Activated T-helper 17 cell treated with anti-CD3 and anti-CD28 coated beads, Interleukin-2, amount 50 U/mL, for 72 hours (primary cell): ENCODE measurements around the gene IFFO2. TPM values are rescaled to one million over a fixed set of nuclear protein-coding genes. Genes with fewer than 3 reads are reported as not detected.

Experiments
- ATAC-seq: fragments of 150-1000 bp; cut with Tn5 transposase; replicated peaks from 2 replicates; pipeline ENCODE4 v1.10.0; 2021; ENCODE audit warnings: mild to moderate bottlenecking, moderate library complexity
- H3K27ac Mint-ChIP-seq: one replicate; pipeline ENCODE4 v1.8.0; 2022; ENCODE audit warnings: mixed read lengths
- H3K27me3 Mint-ChIP-seq: one replicate; pipeline ENCODE4 v1.8.0; 2022; ENCODE audit warnings: mixed read lengths
- H3K36me3 Mint-ChIP-seq: one replicate; pipeline ENCODE4 v1.8.0; 2022; ENCODE audit warnings: low read depth, mild to moderate bottlenecking, mixed read lengths
- H3K4me1 Mint-ChIP-seq: one replicate; pipeline ENCODE4 v1.8.0; 2022; ENCODE audit warnings: mixed read lengths
- H3K4me3 Mint-ChIP-seq: one replicate; pipeline ENCODE4 v1.8.0; 2022; ENCODE audit warnings: mild to moderate bottlenecking, mixed read lengths
- H3K9me3 Mint-ChIP-seq: one replicate; pipeline ENCODE4 v1.8.0; 2022; ENCODE audit warnings: mixed read lengths
- total RNA-seq, 2 donors: library from RNA; stranded (reverse); gene quantifications; one replicate each; pipeline ENCODE4 v1.2.3, GENCODE V29; 2022

Gene IFFO2
- total RNA-seq = 10 to 100 TPM; 17.0 to 38.2 TPM

GRCh38 chr1:18956193-18957135 is at the start of gene IFFO2:
Gene IFFO2, minus strand, starts transcription at chr1:18956676. Its CDS starts 344 bp downstream, at chr1:18956332.
- H3K4me3 Mint-ChIP-seq = peak within 1 kb of the TSS; percentile 98
- H3K27ac Mint-ChIP-seq = peak within 1 kb of the TSS; percentile 100
- no peaks in the 10 kb centered on the region for H3K9me3 Mint-ChIP-seq
- ATAC-seq = peak; percentile 63
- H3K36me3 Mint-ChIP-seq = peaks cover 39% of the 10 kb centered on the region
- no peaks in the 10 kb centered on the region for H3K27me3 Mint-ChIP-seq
- peaks cover 39% of the 10 kb centered on the region for H3K4me1 Mint-ChIP-seq

- Mint-ChIP-seq H3K27ac (peak overlapping the region; percentile 2), H3K27me3 (peaks cover 5% of the 10 kb centered on the region)
Observed at GRCh38 chr1:19006000-19006399, 49.5 kb upstream of the IFFO2 start.

DNA sequence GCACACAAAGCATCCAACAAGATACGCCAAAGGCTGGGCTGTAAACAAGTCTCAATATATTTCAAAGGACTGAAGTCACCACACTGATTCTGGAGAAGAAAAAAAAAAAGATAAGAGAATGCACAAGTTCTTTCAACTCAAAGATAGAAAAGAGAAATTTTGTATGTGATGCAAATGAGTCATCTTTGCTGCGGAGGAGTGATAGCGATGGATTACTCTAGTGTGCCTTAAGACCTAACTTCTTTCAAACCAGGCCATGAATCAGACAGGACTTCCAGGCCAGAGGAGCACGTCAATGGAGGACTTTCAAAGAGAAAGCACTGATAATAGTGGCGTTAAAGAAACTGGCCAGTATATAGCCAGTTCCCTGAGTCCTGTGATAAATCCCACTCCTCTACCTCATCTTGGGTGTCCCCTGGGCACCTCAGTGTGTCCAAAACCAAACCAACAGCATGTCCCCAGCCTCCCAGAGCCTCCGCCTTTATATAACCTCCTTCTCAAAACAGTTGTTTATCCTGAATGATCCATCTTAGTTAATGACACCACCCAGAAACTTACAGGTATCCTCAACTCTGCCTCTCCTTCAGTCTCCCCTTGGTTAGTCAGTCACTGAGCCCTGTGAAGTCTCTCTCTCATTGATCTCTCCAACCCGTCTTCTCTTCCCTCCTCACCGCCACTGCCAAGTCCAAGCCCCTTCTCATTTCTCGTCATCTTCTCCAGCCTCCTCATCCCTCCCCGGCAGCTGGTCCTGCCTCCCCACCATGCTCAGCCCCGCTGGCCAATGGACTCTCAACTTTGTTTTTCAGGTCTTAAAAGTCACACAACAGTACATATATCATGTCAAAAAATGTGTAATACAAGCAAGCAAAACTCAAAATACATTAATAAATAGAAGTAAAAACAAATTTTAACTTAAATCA is 47.2 kb upstream of the IFFO2 start:
- Mint-ChIP-seq H3K27me3 (peaks cover 5% of the 10 kb centered on the region), H3K36me3 (no peaks in the 10 kb centered on the region), H3K9me3 (peaks cover 11% of the 10 kb centered on the region), H3K27ac (peak overlapping the region; percentile 91), H3K4me3 (peak overlapping the region; percentile 79), H3K4me1 (peaks cover 12% of the 10 kb centered on the region)
- peak; percentile 97 for ATAC-seq

More at GRCh38 chr1:19006000-19006399, 49.5 kb upstream of the IFFO2 start:
- no peaks in the 10 kb centered on the region for H3K36me3 Mint-ChIP-seq
- no peaks in the 10 kb centered on the region for H3K9me3 Mint-ChIP-seq
- no peak overlapping the region for H3K4me3 Mint-ChIP-seq
- H3K4me1 Mint-ChIP-seq = peaks cover 24% of the 10 kb centered on the region
- no peak for ATAC-seq

GRCh38 chr1:19000065-19000464 is 43.6 kb upstream of the IFFO2 start:
- Mint-ChIP-seq H3K4me1 (peaks cover 12% of the 10 kb centered on the region), H3K4me3 (peak overlapping the region; percentile 29), H3K27me3 (no peaks in the 10 kb centered on the region), H3K27ac (peak overlapping the region; percentile 51), H3K9me3 (peaks cover 11% of the 10 kb centered on the region), H3K36me3 (no peaks in the 10 kb centered on the region)
- no peak for ATAC-seq

DNA sequence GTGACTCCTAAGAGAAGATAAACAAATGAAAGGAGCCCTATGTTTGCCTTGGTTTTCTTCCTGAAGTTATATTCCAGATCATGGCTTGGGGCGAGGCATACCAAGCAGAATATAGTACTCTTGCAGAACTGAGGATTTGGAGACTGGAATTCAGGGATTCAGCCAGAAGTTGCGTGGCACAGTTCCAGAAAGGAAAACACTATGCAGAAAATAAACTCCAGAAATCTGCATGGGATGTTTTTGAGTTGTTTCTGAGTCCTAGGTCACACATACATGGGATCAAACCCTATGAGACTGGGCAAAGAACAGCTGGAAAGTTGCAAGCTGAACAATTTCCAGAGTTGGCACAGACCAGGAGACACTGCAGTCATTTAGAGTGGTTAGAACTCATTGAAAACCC is 42.9 kb upstream of the IFFO2 start:
- Mint-ChIP-seq H3K27ac (no peak overlapping the region), H3K27me3 (no peaks in the 10 kb centered on the region), H3K36me3 (no peaks in the 10 kb centered on the region), H3K4me1 (peaks cover 12% of the 10 kb centered on the region), H3K4me3 (no peak overlapping the region), H3K9me3 (peaks cover 11% of the 10 kb centered on the region)
- ATAC-seq = no peak

DNA sequence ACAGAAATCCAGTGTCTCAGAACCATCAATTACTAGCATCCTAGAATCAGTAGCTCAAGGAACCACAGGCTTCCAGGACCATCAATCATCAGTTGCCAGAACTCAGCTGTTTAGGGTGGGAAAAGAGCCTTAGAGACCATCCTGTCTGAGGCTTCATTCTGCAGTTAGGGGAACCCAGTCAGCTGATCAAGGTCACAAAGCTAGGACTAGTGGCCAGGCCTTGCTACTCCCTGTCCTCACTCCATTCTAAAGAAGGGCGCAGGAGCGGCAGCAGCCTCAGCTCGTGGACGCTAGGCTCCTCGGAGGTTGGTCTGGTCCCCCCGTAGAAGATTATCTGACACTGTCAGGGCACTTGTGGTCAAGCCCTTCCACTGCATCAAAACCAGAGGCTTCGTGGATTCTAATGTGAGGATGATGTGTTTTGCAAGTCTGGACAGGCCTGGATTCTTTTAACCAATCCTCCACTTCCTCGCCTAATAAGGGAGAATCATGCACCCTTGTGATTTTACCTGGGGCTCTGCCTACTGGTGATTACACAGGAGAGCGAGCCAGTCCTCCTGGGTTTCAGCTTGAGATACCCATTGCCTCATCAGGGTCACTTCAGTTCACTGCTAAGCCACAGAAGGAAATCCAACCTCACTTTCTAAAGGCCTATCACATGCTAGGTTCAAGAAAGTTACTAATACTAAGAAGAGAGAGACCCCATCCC is 41.7 kb upstream of the IFFO2 start:
- no peak for ATAC-seq
- Mint-ChIP-seq H3K9me3 (peaks cover 11% of the 10 kb centered on the region), H3K4me3 (no peak overlapping the region), H3K27ac (no peak overlapping the region), H3K27me3 (peaks cover 4% of the 10 kb centered on the region), H3K36me3 (no peaks in the 10 kb centered on the region), H3K4me1 (peaks cover 3% of the 10 kb centered on the region)

- Mint-ChIP-seq H3K36me3 (no peaks in the 10 kb centered on the region), H3K4me1 (peaks cover 4% of the 10 kb centered on the region), H3K27ac (no peak overlapping the region), H3K27me3 (peaks cover 9% of the 10 kb centered on the region), H3K9me3 (peaks cover 11% of the 10 kb centered on the region), H3K4me3 (no peak overlapping the region)
- ATAC-seq = no peak
Observed at GRCh38 chr1:18997508-18997907, 41.0 kb upstream of the IFFO2 start.

- Mint-ChIP-seq H3K9me3 (peaks cover 14% of the 10 kb centered on the region), H3K4me3 (no peak overlapping the region), H3K4me1 (peaks cover 4% of the 10 kb centered on the region), H3K27ac (no peak overlapping the region), H3K27me3 (peaks cover 9% of the 10 kb centered on the region), H3K36me3 (no peaks in the 10 kb centered on the region)
- no peak for ATAC-seq
Observed at GRCh38 chr1:18996548-18997177, 40.2 kb upstream of the IFFO2 start.

DNA sequence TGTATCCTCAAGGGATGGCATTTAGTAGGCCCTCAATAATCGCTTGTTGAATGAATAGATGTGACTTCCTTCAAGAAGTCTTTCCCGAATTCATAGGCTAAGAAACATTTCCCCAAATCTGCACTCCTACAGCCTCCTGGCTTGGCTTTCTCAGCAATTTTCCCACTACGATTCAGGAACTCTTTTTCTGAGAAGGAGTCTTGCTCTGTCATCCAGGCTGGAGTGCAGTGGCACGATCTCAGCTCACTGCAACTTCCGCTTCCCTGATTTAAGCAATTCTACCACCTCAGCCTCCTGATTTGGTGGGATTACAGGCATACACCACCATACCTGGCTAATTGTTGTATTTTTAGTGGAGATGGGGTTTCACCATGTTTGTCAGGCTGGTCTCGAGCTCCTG is 37.9 kb upstream of the IFFO2 start:
- H3K9me3 Mint-ChIP-seq = peaks cover 3% of the 10 kb centered on the region
- H3K36me3 Mint-ChIP-seq = no peaks in the 10 kb centered on the region
- peaks cover 9% of the 10 kb centered on the region for H3K27me3 Mint-ChIP-seq
- H3K27ac Mint-ChIP-seq = no peak overlapping the region
- no peak for ATAC-seq
- H3K4me3 Mint-ChIP-seq = no peak overlapping the region
- peaks cover 4% of the 10 kb centered on the region for H3K4me1 Mint-ChIP-seq

GRCh38 chr1:18992646-18993045 is 36.2 kb upstream of the IFFO2 start:
- no peak overlapping the region for H3K27ac Mint-ChIP-seq
- H3K27me3 Mint-ChIP-seq = peaks cover 9% of the 10 kb centered on the region
- H3K4me3 Mint-ChIP-seq = no peak overlapping the region
- no peak for ATAC-seq
- H3K36me3 Mint-ChIP-seq = no peaks in the 10 kb centered on the region
- H3K4me1 Mint-ChIP-seq = peaks cover 4% of the 10 kb centered on the region
- peaks cover 3% of the 10 kb centered on the region for H3K9me3 Mint-ChIP-seq

DNA sequence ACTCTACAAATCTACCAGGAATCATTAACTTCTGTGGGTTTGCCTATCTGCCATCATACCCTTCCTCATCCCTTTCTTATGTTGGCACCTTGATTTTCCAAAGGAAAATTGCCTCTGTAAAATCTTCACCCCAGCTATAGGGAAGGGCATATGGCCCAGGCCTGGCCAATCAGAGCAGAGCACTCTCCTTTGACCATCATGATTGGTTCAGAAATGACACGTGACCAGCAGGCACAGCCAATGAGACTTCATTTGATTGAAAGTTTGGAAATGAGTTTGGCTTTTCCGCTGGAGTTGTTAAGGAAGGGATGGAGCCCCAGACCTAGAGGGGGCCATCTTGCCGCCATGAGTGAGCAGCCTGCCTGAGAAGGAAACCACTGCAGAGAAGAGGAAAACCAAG is 35.1 kb upstream of the IFFO2 start:
- no peak overlapping the region for H3K27ac Mint-ChIP-seq
- H3K4me3 Mint-ChIP-seq = no peak overlapping the region
- H3K27me3 Mint-ChIP-seq = peaks cover 9% of the 10 kb centered on the region
- peaks cover 3% of the 10 kb centered on the region for H3K9me3 Mint-ChIP-seq
- no peaks in the 10 kb centered on the region for H3K36me3 Mint-ChIP-seq
- H3K4me1 Mint-ChIP-seq = peaks cover 4% of the 10 kb centered on the region
- no peak for ATAC-seq

DNA sequence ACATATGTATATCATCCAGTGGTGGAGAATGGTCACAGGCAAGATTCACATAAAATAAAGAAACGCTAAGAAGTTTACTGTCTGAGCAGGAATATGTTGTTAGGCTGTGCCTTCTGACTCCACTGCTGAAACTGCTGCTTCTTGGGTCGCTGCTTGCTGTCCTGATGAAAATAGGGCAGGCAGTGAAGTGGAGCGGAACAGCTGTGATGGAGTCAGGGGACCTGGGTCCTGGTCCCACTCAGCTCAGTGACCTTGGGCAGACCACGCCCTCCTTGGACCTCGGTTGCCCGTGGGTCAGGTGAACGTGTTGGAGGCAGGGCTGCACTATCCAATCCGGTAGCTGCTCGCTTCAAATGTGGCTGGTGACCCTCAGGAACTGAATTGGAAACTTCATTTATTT is 33.4 kb upstream of the IFFO2 start:
- no peak for ATAC-seq
- no peaks in the 10 kb centered on the region for H3K36me3 Mint-ChIP-seq
- no peak overlapping the region for H3K27ac Mint-ChIP-seq
- peaks cover 3% of the 10 kb centered on the region for H3K9me3 Mint-ChIP-seq
- peaks cover 9% of the 10 kb centered on the region for H3K27me3 Mint-ChIP-seq
- no peak overlapping the region for H3K4me3 Mint-ChIP-seq
- H3K4me1 Mint-ChIP-seq = peaks cover 4% of the 10 kb centered on the region

DNA sequence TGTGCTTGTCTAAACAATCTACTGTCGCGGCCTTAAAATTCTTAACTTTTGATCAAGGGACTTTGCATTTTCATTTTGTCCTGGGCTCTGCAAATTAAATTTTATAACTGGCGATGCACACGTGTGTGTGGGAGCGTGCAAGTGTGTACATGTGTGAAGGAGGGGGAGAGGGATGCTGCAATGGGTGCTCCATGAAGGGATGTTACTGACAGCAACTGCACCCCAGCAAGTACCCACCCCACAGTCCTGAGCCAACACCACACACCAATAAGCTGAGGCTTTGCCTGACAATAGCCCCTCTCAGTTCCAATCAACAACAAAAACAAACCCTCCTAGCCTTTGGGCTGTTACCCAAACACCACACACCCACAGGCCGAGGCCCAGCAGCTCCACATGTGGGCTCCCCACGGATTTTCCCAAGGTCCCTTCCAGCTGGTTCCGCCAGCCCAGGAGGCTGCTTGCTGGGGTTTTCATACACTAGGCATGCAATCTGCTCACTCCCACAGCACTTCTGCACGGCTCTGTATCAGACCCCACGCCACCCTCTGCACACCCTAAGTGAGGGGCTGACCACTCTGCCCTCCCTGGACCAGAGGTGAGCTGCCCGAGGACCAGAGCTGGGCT is 32.8 kb upstream of the IFFO2 start:
- H3K36me3 Mint-ChIP-seq = no peaks in the 10 kb centered on the region
- peaks cover 4% of the 10 kb centered on the region for H3K4me1 Mint-ChIP-seq
- H3K27me3 Mint-ChIP-seq = peaks cover 9% of the 10 kb centered on the region
- H3K27ac Mint-ChIP-seq = no peak overlapping the region
- H3K4me3 Mint-ChIP-seq = no peak overlapping the region
- no peak for ATAC-seq
- H3K9me3 Mint-ChIP-seq = peaks cover 3% of the 10 kb centered on the region
